ENCODE data around the gene NCAPG2.
"Not testable (repeated sequence)": the region's sequence is repeated elsewhere in the genome, so short reads cannot be mapped to it uniquely, and the experiment has no call there.

Gene NCAPG2

DNA sequence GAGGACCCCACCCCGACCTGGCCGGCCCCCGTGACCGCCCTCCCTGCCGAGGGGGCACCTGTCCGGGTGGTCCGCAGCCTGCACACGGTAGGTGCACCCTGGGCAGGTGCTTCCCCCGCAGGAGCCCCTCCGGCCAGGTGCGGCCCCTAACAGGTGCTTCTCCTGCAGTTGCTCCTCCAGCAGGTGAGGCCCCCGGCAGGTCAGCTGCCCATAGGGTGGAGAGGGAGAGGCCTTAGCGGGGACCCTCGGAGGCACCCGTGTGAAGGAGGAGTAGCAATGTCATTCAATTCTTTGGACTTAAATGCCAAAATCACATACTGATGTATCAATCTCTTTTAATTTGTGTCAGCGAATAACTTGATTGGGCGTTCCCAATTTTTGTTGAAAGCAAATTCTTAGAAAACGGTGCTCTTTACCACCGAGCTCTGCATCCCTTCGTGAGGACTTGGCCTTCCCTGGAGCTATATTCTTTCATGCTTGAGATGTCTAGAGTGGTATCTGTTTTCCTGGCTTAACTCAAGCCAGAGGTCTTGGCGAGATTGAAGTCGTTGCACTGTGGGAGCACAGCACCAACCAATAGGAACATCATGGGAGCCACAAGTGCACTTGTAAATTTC is 738 bp upstream of the NCAPG2 start:
- peak; percentile 11 for DNase-seq

DNA sequence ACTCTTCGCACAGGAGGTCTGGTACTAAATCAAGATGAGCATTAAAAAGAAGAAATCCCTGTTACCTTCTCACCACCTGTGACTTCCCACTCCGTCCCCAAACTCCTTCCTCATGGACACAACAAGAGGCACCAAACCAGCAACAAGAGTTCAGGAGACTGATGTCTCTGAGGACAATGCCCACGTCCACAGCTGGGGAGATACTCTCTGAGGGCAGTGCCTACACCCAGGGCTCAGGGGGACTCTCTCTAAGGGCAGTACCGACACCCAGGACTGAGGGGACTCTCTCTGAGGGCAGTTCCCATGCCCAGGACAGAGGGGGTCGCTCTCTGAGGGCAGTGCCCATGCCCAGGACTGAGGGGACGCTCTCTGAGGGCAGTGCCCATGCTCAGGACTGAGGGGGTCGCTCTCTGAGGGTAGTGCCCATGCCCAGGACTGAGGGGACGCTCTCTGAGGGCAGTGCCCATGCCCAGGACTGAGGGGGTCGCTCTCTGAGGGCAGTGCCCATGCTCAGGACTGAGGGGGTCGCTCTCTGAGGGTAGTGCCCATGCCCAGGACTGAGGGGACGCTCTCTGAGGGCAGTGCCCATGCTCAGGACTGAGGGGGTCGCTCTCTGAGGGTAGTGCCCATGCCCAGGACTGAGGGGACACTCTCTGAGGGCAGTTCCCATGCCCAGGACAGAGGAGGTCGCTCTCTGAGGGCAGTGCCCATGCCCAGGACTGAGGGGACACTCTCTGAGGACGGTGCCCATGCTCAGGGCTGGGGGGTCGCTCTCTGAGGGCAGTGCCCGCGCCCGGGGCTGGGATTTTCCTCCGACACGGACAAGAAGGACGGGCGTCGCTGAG is 703 bp downstream of the NCAPG2 start:
- not testable (repeated sequence) for DNase-seq

DNA sequence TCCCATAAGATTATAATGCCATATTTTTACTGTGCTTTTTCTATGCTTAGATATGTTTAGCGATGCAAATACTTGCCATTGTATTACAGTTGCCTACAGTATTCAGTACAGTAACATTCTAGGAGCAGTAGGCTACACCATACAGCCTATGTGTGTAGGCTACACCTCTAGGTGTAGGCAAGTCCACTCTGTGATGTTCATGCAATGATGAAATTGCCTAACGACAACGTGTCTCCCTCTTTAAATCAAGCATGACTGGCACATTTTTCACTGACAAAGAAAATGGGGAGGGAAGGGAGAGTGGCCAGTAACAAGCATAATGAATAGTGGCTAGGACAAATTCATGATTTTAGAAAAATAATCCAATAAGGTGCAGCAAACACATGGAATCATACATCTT is 1.7 kb downstream of the NCAPG2 start:
- DNase-seq = no peak

GRCh38 chr7:158702196-158702595 is 2.4 kb downstream of the NCAPG2 start:
- DNase-seq = no peak

DNA sequence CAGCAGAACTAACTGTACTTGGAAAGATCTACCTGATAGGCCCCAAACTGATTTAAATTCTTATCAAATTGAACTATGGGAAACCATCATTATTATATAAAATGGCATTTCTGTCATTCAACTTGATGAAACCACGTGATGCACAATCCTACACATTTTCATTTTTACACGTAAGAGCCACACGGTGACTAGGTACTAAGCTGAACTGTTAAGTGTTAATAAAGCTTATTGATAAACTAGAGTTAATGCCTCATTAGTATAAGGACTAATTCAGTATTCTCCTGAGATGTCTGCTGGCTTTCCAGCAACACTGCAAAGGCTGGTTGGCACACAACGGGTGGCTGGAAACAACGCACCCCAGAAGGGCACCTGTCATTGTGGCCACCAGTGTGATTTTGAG is 4.6 kb downstream of the NCAPG2 start:
- no peak for DNase-seq

DNA sequence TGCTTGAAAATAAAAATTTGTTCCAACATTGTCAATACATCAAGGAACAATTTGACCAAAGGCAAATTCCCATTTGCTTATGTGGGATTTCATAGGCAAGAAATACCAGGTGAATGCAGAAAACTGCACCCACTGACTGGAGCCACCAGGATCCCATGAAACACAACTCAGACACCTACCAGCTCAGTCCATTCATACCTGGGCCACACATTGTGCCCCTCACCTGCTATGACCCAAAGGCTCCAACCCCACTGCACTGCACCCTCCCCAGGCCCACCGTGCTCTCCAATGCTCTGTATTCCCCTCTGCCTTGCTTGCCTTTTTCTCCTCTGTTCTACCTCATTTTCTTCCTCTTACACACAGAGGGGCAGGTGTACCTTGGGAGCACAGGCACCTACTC is 5.3 kb downstream of the NCAPG2 start:
- DNase-seq = no peak

- DNase-seq = no peak
Measured at GRCh38 chr7:158698657-158699195, 5.9 kb downstream of the NCAPG2 start.

DNA sequence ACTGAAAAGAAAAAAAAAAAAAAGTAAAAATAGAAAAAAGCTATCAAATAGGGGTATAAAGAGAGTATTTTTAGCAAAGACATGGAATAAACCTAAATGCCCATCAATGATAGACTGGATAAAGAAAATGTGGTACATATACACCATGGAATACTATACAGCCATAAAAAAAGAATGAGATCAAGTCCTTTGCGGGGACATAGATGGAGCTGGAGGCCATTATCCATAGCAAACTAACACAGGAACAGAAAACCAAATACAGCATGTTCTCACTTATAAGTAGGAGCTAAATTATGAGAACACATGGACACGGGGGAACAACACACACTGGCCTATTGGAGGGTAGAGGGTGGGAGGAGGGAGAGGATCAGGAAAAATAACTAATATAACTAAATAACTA is 7.0 kb downstream of the NCAPG2 start:
- not testable (repeated sequence) for DNase-seq

- DNase-seq = no peak
Measured at GRCh38 chr7:158695726-158696452, 8.7 kb downstream of the NCAPG2 start.

GRCh38 chr7:158695056-158695455 is 9.5 kb downstream of the NCAPG2 start:
- no peak for DNase-seq

DNA sequence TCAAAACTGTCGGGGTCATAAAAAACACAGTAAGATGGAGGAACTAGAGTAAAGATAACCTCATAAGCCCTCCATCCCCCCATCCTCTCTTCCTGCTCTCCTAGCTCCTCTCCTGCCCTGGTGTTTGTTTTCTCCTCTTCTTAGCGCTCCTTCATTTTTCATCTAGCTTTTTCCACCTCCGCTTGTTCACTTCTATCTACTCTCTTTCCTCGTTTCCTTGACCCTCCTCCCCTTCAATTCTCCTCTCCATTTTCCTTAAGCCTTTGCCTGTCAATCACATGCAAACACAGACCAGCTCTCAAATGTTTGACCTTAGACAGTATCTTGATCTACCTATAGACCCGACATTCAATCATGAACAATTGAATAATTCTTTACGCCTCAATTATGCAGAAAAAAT is 10.0 kb downstream of the NCAPG2 start:
- DNase-seq = no peak

GRCh38 chr7:158689488-158689887 is 15.1 kb downstream of the NCAPG2 start:
- no peak for DNase-seq

- DNase-seq = no peak
Measured at GRCh38 chr7:158687406-158687805, 17.2 kb downstream of the NCAPG2 start.

DNA sequence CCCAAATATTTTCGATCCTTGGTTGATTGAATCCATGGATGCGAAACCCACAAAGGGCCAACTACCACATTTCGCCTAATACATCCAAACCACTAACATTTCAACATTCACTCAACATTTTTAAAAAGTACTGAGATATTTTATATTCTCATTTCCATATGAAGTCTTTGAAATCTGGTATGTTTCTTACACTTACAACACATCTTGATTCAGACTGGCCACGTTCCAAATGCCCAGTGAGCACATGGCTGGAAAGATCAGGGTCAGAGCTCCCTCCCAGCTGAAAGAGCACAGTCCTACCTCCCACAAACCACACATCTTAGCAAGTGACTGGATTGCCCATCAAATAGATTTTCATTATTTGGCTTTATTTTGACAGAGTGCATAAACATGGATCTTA is 18.9 kb downstream of the NCAPG2 start:
- DNase-seq = no peak

GRCh38 chr7:158684329-158684728 is 20.3 kb downstream of the NCAPG2 start:
- DNase-seq = no peak

DNA sequence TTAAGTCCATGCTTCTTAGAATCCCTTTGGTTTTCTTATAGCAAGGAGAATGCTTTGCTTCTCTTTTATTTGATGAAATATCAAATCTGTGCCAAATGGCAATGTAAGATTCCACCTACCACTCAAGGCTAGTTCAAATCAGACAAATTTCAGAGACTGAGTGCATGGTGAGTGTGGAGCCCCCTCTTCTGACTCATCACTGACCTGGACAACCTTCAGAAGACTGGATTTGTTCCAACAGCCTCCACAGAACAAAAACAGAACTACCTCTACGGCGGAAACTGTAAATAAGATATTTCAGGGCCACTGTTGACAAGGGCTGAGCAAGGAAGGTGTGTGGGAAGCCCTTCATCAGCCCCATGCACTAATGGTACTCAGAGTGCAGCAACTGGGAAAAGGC is 21.1 kb downstream of the NCAPG2 start:
- DNase-seq = no peak

GRCh38 chr7:158682456-158682855 is 22.1 kb downstream of the NCAPG2 start:
- no peak for DNase-seq

DNA sequence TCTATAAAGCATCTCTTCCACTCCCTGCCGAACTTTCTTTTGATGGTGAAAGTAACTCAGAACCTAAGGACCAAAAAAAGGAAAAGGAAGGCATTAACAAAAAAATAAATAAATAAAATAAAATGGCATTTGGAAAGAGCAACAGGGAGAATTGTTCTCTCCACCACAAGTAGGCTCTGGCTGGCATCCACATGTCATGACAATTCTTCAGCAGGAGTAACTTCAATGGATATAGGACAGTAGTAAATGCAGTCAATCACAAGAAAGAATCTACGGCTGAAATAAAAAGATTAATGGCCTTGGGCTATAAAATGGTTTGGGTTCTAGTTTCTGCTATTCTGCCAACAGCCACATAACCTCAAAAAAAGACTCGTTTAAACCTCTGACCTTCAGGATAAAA is 23.9 kb downstream of the NCAPG2 start:
- DNase-seq = no peak

DNA sequence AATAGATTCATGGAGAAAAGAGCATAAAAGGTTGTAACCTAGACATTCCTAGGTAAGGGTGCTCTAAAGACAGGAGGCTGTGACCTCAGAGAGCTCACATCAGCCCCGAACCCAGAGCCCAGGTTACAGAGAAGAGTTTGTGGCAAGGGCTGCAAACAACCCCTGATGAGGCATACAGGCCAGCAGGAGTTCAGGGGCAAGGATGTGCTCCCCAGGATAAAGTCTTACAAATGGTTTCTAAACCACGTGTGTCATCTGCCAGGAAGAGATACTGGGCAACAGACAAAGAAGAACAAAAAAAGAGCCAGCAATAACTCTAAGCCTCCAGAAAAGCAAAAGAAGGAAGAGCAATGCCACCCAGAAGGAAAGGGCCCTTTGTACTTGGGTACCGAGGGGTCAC is 27.7 kb downstream of the NCAPG2 start:
- no peak for DNase-seq

DNA sequence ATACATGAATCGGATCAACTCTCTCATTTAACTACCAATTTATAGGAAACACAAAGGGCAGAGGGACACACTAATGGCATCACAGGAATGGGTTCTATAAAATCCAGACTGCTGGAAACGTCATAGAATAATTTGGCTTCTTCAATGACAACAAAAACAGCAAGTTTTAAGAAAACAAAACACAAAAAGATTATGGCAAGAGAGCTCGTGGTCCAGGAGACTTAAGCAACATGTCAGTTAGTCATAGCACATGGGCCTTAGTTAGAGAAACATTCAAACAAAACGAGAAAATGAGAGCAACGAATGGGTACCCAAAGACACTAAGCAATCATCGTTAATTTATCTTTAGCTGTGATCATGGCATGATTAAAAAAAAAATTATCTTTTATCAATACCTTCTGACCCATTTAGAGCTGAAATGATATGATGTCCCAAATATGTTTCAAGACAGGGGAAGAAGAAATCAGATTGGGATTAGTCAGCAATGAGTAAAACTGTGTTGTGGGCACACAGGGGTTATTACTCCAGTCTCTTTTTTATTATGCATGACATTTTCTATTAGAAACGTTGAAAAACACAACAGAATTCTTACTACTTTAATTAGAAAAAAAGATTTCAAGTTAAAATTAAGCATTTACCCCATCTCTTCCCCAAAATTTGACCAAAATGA is 28.3 kb downstream of the NCAPG2 start:
- DNase-seq = no peak

DNA sequence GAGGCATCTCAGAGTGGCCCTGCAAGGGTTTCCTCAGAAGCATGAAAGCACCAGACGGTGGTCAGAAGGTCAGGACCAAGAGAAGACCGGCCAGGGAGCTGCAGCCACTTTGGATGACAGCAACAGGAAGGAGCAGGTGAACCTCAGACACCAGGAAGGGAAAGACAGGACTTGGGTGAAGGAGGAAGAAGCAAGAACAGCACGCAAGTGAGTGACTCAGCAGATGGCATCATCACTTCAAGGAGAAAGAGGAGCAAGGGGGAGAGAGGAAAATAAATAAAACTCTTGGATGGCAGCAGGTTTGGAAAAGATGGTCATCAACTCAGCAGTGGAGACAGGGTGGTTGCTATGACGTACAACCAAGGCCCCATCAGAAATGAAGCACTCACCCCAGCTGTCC is 31.6 kb downstream of the NCAPG2 start:
- DNase-seq = no peak

DNA sequence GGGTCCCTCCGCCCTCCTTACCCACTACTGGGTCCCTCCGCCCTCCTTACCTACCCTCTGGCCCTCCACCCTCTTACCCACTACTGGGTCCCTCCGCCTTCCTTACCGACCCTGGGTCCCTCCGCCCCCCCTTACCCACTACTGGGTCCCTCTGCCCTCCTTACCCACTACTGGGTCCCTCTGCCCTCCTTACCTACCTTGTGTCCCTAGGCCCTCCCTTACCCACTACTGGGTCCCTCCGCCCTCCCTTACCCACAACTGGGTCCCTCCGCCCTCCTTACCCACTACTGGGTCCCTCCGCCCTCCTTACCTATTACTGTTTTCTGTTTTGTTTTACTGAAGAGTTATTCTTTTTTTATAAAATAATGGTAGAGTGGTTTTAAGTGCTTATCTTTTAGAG is 36.5 kb downstream of the NCAPG2 start:
- not testable (repeated sequence) for DNase-seq
